ENCODE measurements around the gene AKAP13. TPM values are rescaled to one million over a fixed set of nuclear protein-coding genes. Genes with fewer than 3 reads are reported as not detected.

The AKAP13 gene
- total and polyA plus RNA-seq, 2 of the 13 experiments (the other 11 are each of a cell fraction or from before 2014, with no cell fraction given) = 6.7 to 27.1 TPM

DNA sequence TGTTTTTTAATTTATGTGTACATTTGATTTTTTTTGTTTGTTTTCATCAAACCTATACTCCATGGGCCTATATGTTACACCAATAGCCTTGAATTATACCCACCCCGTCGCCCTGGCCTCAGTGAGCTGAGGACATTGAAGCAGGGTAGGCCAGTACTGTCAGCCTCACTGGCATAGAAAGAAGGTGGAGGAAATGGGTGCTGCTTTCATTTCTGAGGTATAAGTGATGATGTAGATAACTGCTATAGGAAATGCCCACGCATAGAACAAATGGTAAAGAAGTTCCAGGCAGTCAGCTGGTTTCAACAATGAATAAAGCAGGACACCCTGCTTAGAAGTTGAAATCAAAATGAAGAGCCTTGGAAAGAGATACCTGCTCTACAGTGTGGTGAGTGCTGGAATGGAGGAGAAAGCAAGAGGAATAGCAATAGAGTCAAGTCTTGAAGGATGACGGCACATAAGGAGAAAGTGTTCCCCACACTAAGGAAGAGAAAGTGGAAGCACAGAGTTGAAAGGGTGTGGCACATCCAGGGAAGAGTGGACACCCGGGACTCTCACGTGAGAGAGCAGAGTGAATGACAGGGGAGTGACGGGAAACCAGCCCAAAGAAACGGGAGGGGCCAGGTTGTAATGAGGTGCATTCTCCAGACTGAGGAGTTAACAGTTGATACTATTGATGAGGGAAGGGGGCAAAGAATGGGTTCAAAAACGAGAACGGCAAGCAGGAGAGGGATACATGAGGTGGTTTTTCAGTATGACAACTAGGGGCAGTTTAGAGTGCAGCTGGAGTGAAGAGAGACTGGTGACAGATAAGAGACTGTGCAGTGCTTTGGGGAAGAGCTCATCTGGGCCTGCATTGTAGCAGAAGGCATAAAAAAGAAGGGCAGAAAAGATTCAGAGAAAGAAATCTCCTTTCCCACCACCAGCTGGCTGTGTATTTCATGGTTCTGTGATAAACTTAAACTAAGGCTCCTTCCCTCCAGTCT, 343.9 kb downstream of the AKAP13 start:
- 76% methylated on average over 10 of the region's 10 CpGs for WGBS (ENCODE audit: low lambda C conversion rate)

More for the DNA sequence above, 343.9 kb downstream of the AKAP13 start:
- Histone ChIP-seq H3K4me1 (ENCODE audit: insufficient read depth, low read length) (no peaks in the 10 kb centered on the region), H3K4me3 (replicated peaks in 1 of 3; ENCODE audit: insufficient read depth in 1 of 3, low read depth in 2 of 3, low read length in 3 of 3) (no peak overlapping the region), H3K4me2 (ENCODE audit: low read depth, low read length) (no peak overlapping the region), H2AFZ (ENCODE audit: low read length) (no peak overlapping the region), H3K79me2 (ENCODE audit: insufficient read depth, low read length) (no peaks in the 10 kb centered on the region), H3K9me3 (ENCODE audit: low read length) (no peaks in the 10 kb centered on the region), H3K27ac (ENCODE audit: extremely low read length, insufficient read depth, low read length) (no peak overlapping the region), H3K36me3 (replicated peaks in 1 of 2; ENCODE audit: control insufficient read depth in 1 of 2, insufficient read depth in 2 of 2, low read length in 2 of 2) (peaks cover 13 to 53% of the 10 kb centered on the region in 2 experiments), H3K27me3 (ENCODE audit: control insufficient read depth in 1 of 2, insufficient read depth in 2 of 2, low read length in 2 of 2) (no peaks in the 10 kb centered on the region), H4K20me1 (ENCODE audit: insufficient read depth, low read length) (no peaks in the 10 kb centered on the region), H3K9ac (ENCODE audit: insufficient read depth, low read depth, low read length) (no peak overlapping the region)
- DNase-seq (ENCODE audit: low spot score) (no peak), FAIRE-seq (no peak), ATAC-seq (no peak)
- intact Hi-C loops (cut with micrococcal nuclease; ENCODE audit: unreplicated experiment) = no loop called here
- in situ Hi-C loops (cut with HindIII; ENCODE audit: extremely low pct_ligation_motif_present, low pct_unique_long_range_greater_than_20kb) = loop anchor here (25.0 kb wide), 1 partner anchor 437 kb away; no protein-coding TSS in a partner anchor
- POLR2A ChIA-PET = no interaction called here
- CTCF ChIA-PET (ENCODE audit: low intra/inter-chr PET ratio, low total read pairs) = no interaction called here
- TF ChIP-seq ZNF337 (CRISPR knock-in tag; IDR thresholded peaks at IDR 0.05; ENCODE audit: borderline replicate concordance, low read depth) (no peak), HES4 (CRISPR knock-in tag; IDR thresholded peaks at IDR 0.05; ENCODE audit: borderline replicate concordance) (no peak), SIN3A (IDR thresholded peaks at IDR 0.05; ENCODE audit: borderline replicate concordance, low read depth, low read length) (no peak), NBN (conservative IDR thresholded peaks at IDR 0.05) (no peak), STAT5B (CRISPR knock-in tag; IDR thresholded peaks at IDR 0.05) (no peak), ZNF234 (CRISPR knock-in tag; conservative IDR thresholded peaks at IDR 0.05) (no peak), ZNF414 (CRISPR knock-in tag; IDR thresholded peaks at IDR 0.05) (no peak), NR2F2 (IDR thresholded peaks at IDR 0.05; ENCODE audit: borderline replicate concordance, low read depth) (no peak)
- TF ChIP-seq, protein P1, sequence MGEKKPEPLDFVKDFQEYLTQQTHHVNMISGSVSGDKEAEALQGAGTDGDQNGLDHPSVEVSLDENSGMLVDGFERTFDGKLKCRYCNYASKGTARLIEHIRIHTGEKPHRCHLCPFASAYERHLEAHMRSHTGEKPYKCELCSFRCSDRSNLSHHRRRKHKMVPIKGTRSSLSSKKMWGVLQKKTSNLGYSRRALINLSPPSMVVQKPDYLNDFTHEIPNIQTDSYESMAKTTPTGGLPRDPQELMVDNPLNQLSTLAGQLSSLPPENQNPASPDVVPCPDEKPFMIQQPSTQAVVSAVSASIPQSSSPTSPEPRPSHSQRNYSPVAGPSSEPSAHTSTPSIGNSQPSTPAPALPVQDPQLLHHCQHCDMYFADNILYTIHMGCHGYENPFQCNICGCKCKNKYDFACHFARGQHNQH (CRISPR knock-in tag; IDR thresholded peaks at IDR 0.05) = no peak
- BruUV-seq (replicated peaks) = no TSS peak
